Renal cortex interstitium (tissue), 11 donors: ENCODE measurements around the gene RAD51B. TPM values are rescaled to one million over a fixed set of nuclear protein-coding genes. Genes with fewer than 3 reads are reported as not detected.

Source experiments
- DNase-seq, 11 donors: peaks; one replicate each; pipeline ENCODE4 v3.0.0-alpha.2; 2013; ENCODE audit warnings: low read depth in 9 of 11, low spot score in 4 of 11; ENCODE audit errors: extremely low read depth in 1 of 11
- polyA plus RNA-seq, 3 donors: library from polyadenylated mRNA; unstranded; fragments of 120-200 nt; gene quantifications; one replicate each; pipeline ENCODE4 v1.2.1, GENCODE V29; 2013; ENCODE audit not compliant: insufficient read length in 3 of 3

RAD51B gene
- polyA plus RNA-seq, 3 donors = 12.5 to 13.0 (median 12.5) TPM

DNA sequence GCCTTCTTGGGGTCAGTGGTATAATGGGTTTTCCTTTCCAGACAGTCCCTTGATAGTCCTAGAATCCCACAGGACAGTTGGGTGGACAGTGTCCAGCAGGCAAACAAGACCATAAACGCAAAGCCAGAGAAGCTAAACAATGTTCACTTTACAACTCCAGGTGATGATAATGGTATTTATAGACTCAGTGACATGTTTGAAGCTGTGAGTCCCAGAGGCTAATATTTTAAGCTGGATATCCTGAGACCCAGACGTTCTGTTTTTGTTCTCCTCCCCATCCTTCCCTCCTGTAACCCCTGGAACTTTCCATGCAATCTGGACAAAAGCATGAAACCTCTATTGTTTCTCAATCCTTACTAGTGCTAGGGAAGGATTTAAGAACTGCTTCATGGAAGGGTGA is 852.3 kb downstream of the RAD51B start:
- DNase-seq = no peak

DNA sequence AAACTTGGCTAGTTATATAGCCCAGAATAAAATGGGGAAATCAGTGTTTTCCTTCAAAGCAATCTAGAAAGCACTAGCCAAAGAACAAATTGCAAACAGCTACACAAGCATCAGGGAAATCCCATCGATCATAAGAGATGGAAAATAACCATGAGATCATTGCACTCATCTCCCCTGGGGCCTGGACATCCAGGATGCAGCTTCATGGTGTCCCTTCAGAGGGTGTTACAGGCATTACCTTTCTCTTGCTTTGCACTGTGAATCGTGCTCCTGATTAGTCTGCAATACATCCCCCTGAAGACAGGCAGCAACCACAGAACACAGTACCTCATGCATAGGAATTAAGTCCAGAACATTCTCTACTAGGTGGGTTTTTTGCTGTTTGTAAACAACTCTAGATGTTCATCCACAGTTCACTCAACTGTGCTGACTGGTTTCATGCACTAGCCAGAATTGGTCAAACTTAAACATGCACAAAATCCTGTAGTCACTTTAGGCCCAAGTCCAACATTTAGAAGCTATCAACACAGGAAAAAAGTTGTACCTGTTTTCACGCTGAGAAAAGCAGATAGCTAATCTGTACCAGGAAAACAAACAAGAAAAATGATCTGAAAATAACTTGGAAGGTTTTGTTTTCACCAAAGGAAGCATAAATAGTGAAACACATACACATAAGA is 853.2 kb downstream of the RAD51B start:
- DNase-seq = no peak

DNA sequence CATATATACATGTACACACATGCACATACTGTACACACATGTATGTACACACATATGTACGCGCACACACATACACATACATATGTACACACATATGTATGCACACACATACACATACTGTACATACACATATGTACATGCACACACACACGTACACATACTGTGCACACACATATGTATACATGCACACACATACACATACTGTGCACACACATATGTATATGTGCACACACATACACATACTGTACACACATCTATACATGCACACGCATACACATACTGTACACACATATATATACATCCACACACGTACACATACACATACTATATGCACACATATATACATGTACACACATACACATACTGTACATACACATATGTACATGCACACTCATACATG is 853.9 kb downstream of the RAD51B start:
- no peak for DNase-seq

DNA sequence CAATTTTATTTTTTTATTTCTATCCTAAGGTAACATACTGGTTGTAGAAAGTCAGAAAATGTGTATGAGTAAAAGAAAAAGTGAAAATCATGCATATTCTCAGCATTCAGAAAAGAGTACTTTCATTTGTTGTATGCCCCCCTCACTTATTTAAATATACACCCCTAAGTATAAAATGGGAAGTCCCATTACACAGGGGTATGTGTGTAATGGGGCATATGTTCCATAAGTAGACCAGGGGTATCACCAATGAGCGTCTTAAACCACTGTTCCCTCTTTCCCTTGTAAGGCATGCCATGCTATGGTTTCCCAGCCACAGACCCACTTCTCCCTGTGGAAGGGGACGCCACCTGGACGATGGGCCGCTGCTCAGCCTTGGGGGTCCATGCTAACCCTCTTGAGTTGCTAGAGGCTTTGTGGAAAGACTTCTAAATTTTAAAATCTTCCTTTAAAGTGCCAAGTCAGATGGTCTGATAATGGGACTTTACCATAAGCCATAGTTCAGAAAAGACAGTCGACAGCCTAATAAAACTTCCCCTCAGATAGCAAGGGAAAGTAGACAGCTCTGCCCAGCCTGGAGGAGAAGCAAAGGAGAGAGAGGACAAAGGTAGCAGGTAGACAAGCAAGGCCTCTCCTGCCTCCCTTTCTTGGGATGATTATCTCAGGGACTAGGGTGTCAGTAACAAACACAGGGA is 855.1 kb downstream of the RAD51B start:
- no peak for DNase-seq

DNA sequence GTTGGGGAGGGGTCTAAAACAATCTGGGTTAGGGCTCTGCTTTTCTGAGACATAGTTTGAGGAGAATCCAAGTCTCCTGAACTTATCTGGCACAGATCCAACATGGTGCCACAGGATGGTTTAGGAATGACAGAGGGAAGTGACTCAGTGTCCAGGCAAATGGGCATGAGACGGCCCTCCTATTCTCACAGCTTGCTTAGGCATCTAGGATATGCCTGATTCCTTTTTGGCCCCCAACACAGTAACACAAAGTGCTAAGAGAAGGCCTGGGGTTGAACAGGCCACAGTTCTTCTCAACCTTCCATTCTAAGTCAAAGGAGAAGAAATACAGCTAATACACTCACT is 855.6 kb downstream of the RAD51B start:
- DNase-seq = no peak

DNA sequence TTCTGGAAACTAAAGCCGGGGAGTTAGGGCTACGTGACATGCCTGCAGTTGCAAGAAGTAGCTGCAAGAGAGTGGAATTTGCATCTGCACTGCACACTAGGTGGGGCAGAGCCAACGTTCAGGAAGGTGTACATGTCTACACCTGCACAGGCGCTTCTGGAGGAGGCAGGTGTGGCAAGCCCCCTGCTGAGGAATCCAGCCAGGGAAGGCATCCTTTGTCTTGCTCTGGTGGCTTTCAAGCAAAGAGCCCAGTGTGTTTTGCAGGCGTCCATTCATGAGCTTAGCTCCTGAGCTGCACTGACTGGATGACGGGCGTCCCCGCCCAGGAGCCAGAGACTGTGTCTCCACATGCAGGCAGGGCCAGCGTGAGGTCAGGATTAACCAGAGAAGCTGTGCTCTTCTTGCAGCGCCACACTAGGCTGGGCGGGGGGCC is 856.9 kb downstream of the RAD51B start:
- no peak for DNase-seq

DNA sequence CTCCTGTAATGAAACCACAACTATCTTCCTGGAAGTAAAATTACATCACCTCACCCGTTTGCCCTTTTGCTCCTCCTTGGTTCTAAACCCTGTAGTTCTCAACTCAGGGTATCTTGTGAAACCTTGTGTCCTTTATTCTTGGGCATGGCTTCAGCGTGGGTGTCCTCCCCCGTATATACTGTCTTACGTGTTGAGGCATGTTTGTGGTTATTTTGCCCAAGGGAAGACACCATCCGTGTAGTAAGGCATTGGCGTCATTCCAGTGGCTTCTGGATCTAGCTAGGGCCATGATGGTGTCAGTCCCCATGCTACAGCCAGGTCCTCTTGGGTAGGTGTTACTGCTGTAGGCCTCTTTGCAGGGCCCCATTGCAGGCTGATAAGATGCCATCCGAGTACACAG is 857.9 kb downstream of the RAD51B start:
- DNase-seq = no peak

DNA sequence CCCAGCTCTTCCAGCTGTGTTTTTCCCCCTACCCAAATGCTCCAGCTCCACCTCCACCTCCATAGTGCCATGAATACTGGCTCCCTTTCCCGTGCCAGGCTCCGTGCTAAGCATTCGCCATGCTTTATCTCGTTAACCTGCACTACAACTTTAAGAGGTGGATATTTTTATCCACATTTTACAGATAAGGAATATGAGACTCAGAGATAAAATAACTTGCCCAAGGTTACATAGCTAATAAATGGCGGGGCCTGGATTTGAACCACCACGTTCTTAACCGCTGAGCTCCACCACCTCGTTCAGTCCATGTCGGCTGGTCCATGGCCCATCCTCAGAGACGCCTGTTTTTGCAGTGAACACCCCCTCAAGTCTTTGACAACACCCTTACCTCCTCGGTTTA is 858.3 kb downstream of the RAD51B start:
- no peak for DNase-seq

DNA sequence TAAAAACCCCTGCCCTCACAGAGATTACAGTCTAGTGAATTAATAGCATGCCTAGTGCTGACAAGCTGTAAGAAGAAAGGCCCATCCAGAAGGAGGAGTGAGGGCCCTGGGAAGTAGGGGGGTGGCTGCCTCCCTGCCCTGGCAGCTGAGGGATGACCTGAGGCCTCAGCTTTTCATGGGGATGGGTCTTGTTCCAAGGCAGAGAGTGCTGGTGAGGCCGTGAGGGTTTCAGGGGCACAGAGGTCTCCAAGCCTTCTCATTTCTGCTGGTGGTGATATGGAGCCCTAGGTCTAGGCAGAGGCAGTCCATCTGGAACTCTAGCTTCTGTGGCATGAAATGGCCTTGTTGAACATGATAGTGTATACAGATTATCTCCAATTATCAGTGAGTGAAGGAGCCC is 858.9 kb downstream of the RAD51B start:
- DNase-seq = no peak

DNA sequence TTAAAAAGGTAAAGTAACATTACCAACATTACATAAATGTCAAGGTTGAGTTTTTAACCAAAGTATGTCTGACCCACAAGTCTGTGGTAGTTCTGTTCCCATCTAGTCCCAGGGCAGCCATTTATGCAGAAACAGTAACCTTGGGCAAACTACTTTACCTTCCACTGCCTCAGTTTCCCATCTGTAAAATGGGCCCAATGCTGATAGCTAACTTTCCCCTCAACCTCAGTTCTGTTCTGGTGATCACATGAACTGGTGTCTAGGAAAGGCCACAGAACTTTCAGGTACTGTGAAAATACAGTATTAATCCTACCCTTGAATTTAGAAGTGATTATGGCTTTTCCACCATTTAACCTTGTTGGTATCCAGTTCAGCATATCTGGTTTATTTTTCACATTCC is 859.7 kb downstream of the RAD51B start:
- no peak for DNase-seq

DNA sequence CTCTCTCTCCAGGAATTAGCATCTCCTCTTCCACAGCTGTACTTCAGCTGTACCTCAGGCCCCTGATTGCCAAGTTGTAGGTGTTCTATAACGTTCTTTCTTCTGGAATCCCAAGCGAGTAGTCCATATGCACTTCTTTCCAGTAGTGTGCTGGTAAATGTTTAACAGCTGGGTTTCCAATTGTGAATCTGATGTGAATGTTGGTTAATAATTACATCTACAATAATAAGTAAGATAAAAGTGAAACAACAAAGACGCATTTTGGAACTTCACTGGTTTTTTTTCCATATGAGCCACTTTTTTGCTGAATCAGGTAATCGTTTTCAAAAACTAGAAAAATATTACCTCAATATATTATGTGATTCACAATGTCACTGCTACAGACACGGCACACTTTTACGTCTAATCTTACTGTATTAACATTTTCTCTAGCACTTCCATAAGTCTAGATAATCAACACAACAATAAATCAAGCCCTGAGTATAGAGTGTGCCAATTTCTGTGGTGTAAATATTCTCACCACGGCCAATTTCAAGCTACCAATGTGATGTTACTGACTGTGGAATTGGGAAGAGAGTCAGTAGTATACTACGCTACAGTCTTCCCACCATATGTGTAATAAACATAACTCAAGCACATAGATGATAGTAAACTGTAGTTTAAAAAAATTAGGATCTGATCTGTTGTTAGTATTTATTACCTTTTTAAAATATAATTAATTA is 860.3 kb downstream of the RAD51B start:
- DNase-seq = no peak

DNA sequence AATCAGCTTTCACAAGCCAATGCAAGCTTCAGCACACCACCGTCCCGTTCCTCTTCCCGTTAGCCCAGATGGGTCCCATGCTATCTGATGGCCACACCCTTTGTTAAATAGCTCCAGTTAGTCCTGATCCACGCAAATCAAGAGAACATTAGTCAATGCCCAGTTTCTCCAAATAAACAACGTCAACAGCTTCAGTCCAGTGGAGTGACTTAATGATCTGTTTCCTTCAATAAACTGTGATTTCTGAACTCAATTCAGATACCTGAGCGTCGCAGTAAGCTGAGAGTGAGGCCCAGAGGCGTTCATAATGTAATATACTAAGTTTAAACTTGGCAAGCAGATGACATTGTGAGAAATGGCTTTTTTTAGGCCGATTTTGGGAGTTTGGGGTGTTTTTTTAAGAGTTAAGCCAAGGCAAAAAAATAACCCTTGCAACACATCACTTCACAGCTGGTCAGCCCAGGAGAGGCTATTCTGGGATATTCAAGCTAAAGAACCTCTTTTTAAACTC is 861.0 kb downstream of the RAD51B start:
- DNase-seq = no peak

DNA sequence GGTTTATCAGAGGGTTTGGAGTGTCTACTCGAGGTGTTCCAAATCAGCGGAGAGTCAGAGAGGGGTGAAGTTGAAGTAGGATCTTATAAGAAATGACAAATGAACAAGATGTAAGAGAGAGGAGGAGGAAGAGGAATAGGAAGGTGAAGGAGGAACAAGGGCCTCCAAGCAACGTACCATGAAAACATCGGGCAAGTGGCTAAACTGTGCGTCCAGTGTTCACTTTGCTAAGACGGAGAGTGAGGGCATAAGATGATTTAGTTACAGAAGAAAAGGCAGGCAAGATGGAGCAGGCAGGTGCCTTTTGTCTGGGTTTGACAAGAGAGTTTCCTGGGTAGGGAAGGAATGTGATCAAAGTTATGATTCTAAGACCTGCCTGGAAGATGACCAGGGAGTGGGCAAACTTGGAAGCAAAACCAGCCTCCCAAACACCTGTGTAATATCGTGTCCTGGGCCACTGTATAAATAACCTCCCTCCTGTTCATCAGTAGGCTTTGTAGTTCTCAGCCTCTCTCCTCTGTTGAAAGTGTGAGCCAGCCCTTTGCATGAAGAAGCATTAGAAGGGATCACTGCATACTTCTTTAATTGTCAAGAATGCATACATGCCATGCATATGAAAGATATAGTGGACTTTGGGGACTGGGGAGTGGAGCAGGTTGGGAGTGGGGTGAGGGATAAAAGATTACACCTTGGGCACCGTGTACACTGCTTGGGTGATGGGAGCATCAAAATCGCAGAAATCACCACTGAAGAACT is 861.9 kb downstream of the RAD51B start:
- no peak for DNase-seq

DNA sequence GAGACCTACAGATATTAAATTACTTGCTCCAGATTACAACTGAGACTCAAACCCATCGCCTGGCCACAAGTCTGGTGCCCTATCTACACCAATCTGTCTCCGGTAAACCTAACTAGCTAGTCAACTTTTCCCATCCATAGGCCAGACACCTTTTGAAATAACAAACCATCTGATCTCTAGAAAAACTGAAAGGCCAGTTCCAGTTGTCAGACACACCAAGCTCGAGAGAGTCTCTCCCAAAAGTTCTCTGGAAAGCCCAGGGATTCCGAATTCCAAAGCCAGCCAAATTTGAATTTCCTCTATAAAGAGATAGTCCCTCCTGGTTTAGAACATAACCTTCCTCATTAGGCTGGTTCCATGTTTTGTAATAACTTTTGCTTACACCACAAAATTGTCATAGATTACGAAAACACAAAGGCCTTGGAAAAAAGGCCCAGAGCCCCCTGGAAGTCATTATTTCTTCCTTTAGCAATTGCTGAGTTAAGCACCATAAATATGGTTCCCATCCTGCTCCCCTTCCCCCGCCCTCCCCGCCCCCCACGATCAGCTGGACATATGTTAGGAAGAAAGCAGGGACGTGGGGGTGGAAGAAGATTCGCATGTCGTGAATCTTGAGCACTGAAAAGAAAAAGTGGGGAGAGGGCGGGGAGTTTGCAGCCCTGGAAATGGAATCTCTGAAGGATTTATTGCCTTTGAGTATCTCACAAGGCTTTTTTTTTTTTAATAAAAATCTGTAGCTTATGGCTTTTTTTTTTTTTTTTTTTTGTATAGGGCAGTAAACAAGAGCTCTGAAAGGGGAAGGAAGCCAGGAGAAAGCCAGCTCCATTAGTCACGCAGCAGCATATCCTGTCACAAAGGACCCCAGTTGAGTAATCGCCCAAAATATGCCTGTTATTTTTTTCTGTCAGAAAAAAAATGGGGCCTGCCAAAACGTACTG is 862.9 kb downstream of the RAD51B start:
- peak in 7 of 11 donors; percentile 55 to 82 (median 76) for DNase-seq

DNA sequence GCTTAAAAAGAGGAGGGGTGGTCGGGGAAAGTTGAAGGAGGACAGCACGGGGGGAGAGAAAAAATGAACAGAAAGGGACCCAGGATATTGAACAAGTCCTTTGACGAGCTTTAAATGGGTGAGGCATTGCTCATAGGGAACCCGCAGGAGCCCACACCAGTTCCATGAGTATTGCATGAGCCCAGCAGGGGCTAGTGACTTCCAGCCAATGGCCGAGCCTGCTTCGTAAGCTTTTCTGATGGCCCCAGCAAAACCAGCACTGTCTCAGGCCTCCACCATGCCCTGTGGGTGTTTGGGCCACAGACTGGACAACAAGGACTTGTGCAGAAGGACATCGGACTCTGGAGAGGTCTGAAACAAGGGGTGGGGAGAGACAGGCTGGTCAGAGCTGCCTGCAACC is 863.7 kb downstream of the RAD51B start:
- DNase-seq = no peak

DNA sequence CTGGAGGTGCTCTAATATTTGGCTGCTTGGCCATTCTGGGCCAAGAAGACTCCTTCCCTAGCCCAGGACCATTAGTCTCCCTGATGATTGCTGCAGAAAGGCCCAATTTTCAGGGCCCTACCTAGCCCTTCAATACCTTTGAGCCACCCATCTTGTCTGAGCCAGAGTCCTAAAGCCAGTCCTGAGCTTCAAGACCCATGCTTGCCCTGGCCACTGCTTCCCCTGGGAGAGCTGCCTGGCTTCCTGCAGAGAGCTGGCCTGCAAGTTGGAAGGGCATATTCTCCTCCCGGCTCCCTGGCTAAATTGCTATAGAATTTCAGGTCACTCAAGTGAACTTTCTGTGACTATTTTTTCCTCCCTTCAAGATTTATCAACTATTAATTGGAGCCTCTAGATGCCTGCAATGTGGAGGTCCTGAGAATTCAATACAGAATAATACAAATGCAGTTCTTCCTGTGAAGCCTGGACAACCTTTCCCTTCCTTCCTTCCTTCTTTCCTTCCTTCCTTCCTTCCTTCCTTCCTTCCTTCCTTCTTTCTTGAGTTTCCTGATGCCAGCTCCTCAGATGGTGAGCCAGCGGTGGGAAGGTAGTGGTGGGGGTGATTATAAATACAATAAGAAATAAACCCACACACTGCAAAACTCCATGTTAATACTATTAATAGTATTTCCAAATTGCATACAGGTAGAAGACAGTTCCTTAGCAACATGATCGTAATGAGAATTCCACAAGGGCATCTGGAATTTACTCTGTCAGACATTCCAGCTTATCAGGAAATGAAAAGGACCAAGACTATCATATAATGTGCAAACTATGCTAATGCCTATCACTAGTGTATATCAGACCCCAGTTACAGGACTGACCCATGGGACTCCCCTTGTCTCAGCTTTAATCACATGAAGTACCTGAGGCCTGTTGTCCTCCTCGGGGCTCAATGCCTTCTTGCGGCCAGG is 865.2 kb downstream of the RAD51B start:
- no peak for DNase-seq

DNA sequence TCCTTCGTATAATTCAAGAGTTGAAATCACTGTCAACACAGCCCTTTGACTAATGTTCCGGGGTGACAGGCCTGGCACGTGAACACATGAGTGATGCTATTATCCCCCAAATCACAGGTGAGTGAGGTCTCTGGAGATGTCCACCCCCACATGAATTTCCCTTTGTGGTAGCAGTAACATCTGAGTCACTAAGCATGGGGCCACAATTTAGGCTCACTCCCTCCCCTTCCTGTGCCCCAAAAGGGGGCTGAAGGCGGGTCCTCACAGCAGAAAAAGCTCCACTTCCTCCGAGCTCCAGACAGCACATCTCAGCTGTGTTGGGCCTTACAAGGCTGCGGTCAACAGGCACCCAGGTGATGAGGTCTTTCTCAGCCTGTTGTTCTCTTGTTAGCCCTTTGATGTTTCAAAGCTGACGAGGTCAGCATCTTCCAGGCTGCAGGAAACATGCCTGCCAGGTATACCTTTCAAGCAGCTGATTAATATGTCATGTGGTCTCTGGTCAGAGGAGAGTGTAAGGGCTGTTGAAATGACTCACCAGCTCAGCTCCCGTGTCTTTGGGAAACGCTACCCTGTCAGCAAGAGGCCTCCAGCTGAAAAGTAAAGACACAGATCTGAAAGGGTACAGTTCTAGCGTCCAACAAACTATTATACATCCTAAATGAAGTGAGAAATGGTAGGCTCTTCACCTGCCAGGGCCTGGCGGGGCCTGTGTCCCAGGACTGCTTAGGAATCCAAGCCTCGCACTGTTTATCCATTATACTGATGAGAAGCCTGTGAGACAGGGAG is 866.0 kb downstream of the RAD51B start:
- DNase-seq = no peak
